EL (cell line): ENCODE data around the gene CCSER2.
"Not testable (repeated sequence)": the region's sequence is repeated elsewhere in the genome, so short reads cannot be mapped to it uniquely, and the experiment has no call there.

Experiments used
- DNase-seq: peaks from one replicate; pipeline ENCODE4 v3.0.0-alpha.2; 2016

The CCSER2 gene, protein sequence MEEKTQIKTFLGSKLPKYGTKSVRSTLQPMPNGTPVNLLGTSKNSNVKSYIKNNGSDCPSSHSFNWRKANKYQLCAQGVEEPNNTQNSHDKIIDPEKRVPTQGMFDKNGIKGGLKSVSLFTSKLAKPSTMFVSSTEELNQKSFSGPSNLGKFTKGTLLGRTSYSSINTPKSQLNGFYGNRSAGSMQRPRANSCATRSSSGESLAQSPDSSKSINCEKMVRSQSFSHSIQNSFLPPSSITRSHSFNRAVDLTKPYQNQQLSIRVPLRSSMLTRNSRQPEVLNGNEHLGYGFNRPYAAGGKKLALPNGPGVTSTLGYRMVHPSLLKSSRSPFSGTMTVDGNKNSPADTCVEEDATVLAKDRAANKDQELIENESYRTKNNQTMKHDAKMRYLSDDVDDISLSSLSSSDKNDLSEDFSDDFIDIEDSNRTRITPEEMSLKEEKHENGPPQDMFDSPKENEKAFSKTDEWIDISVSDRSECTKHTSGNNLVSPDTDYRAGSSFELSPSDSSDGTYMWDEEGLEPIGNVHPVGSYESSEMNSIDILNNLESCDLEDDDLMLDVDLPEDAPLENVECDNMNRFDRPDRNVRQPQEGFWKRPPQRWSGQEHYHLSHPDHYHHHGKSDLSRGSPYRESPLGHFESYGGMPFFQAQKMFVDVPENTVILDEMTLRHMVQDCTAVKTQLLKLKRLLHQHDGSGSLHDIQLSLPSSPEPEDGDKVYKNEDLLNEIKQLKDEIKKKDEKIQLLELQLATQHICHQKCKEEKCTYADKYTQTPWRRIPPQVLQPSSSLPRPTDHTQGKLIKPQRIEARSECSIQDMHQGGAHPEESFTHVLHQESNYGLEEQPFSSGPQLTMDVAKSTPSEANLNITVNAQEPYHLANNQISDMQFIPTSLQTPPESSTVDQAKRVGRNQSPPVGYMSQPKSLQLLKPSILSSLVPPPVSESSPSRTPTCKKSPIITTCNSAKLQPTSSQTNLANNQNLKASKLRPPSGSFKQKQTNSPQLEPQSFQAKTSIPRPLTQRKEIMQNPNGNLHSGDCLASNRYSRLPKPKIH

DNA sequence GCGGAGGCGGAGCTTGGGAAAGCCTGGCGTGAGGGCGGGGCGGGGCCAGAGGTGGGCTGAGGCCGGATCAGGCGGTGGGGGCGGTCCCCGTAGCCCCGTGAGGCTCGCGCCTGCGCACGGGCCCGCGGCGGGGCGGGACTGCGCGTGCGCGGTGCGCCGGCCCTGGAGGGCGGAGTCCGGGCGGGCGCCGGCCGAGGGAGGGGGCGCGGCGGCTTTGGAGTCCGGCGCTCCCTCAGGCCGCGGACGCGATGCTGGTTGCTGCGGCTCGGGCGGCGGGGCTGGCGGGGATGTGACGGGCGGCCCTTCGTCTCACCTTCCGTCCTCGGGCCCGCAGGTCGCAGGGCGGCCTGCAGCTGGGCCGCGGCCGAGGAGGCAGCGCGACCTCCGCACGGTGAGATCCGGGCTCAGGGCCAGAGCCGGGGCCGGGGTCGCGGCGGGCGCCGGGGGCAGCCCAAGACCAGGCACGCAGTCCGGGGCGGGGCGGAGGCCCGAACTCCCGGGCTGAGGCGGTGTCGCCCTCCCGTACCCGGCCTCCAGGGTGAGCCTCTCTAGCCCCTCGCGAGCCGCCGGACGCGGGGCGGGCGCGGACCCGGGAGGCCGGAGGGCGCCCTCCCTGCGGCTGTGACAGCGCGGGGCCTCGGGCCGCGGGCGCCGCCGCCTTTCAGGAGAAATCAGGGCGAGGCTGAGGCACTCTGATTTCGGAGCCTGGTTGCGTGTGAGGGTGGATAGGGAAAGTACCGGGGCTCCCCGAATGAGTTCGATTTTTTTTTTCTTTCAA is at the start of gene CCSER2:
TSS of gene CCSER2 (plus strand) at position 172 of the 778 bp plus-strand sequence. CDS start 42,464 bp downstream, outside the sequence.
- DNase-seq, result peak; percentile 95

DNA sequence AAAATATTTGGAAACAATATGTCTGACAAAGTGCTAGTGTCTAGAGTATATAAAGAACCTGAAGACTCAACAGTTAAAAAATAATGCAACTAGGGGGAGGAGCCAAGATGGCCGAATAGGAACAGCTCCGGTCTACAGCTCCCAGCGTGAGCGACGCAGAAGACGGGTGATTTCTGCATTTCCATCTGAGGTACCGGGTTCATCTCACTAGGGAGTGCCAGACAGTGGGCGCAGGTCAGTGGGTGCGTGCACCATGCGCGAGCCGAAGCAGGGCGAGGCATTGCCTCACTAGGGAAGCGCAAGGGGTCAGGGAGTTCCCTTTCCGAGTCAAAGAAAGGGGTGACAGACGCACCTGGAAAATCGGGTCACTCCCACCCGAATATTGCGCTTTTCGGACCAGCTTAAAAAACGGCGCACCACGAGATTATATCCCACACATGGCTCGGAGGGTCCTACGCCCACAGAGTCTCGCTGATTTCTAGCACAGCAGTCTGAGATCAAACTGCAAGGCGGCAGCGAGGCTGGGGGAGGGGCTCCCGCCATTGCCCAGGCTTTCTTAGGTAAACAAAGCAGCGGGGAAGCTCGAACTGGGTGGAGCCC is 48.4 kb upstream of the CCSER2 start:
- not testable (repeated sequence) for DNase-seq

DNA sequence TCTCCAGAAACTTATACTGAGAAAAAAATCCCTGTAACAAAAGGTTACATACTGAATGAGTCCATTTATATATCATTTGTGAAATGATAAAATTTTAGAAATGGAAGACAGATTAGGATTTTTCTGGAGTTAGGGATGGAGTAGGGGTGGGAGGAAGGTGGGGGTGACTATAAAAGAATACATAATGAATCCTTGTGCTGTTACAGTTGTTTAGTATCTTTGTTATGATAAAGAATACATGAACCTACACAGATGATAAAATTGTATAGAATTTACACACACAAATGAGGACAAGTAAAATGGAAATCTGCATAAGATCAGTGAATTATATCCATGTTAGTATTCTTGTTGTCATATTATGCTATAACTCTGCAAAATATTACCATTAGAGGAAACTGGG is 41.7 kb upstream of the CCSER2 start:
- DNase-seq, result no peak

DNA sequence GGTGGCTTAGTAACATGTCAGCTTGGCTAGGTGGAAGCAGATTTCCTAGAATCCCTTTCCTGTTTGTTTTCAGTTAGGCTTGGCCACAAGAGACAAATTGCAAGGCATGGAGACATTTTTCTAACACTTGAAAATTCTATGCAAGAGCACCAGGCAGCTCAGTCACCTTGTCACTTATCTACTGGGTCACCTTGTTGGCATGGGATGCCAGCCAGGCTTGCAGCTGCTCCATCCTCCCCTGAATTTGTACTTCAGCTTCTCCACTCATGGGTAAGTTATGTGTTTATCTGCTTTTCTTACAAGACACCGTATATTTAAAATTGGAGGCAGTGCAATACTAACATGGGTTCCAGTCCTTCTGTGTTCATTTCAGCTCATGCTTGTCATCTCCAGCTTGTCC is 40.2 kb upstream of the CCSER2 start:
- no peak for DNase-seq

DNA sequence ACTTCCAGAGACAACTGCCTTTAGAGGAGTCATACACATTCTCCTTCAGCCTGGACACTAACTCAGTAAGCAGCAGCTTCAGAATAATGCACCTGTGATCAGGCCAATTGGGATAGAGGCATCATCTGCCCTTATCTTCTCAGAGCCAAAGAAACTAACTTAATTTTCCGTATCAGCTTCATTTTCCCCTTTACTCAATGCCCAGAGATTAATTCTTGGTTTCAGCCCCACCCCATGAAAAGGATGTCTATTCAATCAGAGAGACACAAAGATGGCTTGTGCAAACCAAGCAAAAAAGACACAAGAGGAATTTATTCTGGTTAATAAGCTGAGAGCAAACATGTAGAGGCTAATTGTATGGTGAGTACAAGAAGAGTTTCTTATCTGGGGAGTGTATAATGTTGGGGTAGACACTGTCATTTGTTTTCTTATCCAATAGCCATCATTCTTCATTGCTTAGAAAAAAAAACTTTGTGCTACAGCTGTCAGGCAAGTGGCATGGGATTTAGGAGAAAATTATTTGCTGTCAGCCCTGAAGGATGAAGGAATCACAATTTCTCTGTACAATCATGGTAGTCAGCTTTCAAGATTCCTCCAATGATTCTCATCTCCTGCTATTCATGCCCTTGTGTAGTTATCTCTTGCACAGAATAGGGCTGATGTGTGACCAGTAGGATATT is 38.7 kb upstream of the CCSER2 start:
- DNase-seq, result no peak

DNA sequence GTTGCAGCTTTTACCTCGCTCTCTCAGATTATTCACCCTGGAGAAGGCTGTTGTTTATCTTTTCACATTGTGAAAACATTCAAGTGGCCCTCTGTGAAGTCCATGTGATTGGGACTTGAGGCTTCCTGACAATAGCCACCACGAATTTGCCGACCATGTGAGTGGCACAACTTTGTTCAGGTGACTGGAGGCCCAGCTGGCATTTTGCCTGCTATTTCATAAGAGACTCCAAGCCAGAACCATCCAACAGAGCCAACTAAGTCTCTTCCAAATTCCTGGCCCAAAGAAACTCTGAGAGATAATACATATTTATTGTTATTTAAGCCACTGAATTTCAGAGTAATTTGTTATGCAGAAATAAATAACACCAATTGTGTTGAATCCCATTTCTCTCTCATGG is 38.2 kb upstream of the CCSER2 start:
- no peak for DNase-seq

DNA sequence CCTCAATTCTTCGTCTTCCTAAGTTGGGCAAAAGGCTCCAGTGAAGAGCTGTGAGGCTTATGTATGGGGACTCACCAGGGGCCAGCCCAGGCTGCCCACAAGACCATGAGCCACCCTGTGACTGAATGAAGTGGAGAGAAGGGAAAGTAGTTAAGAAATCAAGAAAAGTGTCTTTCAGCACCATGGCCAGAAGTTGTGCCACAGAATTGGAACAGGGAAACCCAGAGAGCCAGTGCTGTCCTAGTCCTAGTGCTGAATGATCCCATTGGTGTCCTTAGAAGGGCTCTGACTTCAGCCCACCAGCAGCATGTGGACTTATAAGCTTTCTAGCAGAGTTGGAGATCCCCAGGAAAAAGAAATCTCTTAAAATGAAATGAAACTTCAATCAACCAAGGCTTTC is 37.0 kb upstream of the CCSER2 start:
- peak; percentile 37 for DNase-seq

DNA sequence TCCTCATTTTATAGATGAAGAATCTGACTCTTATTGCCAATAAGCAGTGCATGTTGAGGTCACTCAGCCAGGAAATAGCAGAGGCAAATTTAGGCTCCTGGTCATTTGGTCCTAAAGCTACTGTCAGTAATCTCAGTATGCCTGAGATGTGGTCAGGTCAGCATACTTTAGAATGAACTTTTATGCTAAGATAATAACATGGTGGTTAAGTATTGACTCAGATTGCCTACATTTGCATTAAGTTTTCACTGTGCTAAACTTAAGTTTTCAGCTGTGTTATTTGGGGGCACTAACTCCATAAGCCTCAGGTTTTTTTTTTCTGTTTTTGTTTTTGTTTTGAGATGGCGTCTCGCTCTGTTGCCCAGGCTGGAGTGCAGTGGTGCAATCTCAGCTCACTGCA is 35.9 kb upstream of the CCSER2 start:
- DNase-seq, result no peak

DNA sequence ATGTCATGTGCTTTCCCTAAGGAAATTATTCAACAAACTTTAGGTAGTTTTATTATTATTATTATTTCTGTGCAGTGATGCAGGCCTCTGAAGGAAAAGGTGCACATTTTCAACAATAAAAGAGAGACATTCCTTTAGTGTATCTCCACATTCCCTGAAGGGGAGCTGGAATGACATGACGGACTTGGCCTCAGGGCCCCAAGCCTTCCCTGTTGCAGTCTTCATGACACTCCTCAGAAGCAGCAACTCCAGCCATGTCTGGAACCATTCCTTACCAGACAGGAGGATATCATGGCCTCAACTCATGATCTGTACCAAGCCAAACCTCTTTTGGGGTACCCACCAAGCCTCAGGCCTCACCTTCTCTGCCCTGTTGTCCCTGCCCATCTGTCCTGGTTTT is 35.2 kb upstream of the CCSER2 start:
- no peak for DNase-seq

DNA sequence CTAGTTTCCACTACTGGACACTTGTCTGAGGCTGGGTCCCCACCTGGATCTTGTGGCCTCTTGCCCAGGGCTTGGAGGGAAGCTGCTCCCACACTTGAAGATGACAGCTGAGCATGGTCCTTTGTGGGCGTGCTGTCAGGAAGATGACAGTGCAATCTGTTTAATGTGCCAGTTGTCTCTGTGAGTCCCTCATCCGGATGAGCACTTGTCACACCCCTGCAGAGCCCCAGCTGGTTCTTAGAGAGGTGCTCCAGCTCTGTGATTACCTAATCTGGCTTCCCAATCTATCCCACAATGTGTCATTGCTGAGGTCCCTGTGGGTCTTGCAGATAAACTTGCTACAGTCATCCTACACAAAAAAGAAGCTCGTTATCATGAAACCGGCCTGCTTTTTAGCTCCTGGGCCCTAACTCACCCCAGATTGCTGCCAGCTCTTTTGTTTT is 34.8 kb upstream of the CCSER2 start:
- DNase-seq, result no peak

DNA sequence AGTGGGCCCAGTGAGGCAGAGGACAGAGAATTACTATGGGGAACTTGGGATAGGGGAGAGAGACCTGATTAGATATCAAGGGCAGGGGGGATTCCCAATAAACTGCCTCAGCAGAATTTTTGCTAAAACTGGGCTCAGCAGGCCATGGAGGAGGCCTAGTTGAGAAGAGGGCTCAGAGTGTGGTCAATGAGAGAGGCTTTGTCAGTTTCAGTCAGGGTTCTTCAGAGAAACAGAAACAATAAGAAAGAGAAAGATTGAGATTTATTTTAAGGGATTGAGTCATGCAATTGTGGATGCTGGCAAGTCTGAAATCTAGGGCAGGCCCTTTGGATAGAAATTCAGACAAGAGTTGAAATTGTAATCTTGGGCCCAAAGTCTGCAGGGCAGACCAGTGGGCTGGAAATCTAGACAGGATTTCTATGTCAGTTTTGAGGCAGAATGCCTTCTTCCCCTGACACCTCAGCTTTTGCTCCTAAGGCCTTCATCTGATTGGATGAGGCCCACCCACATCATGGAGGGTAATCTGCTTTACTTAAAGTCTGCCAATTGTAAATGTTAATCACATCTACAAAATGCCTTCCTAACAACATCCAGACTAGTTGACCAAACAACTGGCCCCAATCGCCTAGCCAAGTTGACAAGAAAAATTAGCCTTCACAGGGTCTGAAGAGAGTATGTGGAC is 33.5 kb upstream of the CCSER2 start:
- DNase-seq, result no peak

DNA sequence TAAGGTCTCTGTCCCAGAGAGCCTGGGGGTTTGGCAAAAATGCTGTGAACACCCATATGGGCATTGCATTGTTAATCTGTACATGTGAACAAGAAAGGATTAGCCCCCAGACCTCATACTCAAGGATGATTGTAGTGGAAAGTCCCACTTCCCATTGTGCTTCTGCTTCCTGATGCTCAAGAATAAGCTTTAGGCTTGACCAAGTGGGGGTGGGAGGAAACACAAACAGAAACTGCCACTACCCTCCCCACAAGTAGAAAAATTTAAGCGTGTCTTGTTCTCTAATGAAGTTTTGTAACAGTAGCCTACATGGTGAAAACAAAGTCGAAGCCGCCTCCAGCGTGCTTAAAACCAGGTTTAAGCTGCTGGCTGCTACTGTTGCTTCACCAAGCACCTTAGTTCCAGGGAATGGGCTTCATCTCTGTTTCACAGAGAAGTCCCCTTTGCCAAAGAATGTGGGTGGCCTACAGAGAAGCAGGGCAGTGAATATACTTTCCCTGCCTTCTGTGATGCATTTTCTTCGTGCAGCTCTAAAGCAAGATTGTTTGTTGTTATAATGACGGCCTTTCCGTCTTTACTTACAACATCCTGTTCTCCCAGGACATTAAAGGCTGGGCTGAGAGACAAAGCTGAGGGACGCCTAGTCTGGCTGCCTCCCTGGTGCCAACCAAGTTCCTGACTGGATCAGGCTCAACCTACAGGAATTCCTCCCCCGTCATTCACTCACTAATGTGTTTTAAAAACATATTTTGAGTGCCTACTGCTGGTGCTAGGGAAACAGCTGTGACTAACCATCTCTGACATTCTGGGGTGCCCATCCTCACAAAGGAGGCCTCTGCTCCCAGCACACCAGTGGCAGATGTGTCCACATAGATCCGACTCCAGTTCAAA is 32.1 kb upstream of the CCSER2 start:
- peak; percentile 72 for DNase-seq

DNA sequence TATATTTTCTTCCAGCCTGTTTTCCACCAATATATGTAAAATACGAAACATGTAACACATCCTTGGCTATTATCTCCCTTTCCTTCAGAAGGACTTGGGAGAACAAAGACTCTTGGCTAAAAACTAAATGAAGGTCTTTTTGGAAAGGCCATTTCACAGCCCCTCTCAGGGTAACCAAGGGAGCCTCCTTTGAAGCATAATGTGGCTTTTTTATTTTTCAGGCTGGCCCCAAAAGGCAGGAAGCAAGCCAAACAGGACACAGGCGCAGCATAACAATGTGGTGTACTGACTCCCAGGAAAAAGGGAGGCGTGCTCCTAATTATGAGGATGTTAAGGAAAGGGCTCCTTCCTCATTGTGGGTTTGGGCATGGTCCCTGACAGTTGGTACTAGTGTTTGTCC is 30.3 kb upstream of the CCSER2 start:
- DNase-seq, result no peak

DNA sequence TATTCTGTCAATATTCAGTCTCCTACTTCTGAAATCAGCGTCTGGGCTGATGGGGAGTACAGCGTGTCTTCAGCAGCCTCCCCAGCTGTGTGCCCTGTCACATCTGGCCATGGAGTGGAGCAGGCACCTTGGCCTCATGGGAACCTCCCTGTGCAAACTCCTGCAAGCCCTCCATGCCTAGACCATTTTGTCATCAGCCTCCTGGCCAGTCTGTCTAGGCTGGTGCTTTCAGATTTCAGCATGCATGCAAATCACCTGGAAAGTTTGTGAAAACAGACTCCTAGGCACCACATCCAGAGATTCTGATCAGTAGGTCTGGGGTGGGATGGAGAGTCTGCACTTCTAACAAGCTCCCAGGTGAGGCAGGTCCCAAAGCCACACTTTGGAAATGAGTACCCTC is 26.2 kb upstream of the CCSER2 start:
- DNase-seq, result no peak

DNA sequence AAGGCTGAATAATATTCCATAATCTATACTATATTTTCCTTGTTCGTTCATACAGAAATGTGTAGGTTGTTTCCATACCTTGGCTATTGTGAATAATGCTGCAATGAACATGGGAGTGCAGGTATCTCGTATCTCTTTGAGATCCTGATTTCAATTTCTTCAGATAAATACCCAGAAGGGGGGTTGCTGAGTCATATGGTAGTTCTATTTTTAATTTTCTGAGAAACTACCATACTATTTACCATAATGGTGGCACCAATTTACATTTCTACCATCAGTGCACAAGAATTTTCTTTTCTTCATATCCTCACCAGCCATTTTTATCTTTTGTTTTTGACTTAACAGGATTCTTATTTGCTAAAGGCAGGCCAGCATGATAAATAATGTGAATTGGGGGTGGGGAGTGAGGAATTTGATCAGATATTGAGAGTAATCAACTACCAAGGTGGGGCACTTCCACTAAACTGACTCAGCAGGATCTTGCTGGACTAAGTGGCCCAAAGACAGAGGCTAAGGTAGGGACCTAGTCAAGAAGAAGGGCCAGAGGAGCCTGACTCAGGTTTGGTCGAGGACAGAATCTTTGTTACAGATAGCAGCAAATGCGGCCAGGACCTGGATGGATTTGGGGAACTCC is 21.5 kb upstream of the CCSER2 start:
- DNase-seq, result no peak

DNA sequence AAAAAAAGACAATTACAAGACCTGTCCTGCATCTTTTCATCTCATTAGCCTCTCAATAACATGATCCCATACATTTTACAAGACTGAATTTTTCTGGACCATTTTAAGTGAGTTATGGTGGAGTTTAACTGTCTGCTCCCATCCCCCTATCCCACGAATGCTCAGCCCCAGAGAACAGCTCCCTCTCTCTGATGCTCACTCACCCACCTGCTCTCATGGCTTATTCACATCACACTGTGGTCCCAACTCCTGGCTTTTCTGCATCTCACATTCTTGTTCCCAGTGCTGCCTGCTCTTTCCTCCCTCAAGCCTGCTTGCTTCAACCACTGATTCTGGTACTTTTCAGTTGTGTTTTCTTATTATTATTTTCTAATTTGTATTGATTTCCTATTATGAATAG is 20.4 kb upstream of the CCSER2 start:
- no peak for DNase-seq

DNA sequence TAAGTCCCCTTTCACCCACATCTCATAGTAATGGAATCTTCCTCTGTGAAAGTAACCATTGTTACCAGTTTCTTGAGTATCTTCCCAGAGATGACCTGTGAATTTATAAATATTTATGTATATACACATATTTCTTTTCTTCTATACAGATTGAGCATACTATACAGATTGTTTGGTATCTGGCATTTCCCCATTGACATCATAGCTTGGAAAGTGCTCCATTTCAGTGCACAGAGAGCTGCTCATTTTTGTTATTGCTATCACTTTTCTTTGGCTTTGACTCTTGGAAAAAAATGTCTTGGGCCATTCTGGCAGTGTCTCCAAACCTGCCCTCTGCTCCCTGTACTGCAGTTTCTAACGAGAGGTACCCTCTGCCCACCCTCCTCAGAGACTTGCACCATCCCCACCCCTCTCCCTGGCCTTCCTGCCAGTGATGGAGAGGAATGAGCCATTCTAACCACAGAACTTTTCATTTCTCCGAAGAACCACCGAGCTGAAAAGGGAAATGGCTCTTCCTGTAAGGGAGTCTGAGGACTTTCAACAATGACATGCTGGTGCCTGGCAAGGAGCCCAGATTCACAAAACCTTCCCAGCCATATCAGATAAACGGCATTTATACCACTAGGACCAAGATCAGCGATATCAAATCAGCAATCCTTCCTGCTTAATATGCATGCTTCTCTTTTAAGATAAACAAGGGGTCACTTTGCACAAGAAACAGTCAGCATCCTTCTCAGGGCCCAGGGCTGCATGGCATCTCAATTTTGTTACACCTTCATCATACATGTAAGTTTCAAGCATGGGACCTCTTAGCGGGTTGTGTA is 19.7 kb upstream of the CCSER2 start:
- peak; percentile 63 for DNase-seq

DNA sequence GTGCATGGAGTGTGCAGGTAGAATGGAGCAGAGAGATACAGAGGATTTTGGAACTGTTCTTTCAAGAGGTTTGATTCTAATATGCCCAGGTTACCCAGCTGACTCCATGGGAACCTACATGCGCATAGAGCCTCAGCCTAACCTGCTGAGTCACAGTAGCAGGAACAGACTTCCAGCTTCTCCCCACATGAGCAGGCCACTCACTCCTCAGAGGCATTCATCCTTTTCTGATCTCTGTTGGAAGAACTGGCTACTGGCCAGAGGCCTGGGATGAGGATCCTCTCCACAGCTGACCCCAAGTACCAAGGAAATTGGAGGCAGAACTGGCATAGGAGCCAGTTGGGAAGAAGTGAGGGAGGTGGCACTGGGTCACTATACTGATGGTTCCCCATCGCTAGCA is 17.9 kb upstream of the CCSER2 start:
- peak; percentile 22 for DNase-seq

DNA sequence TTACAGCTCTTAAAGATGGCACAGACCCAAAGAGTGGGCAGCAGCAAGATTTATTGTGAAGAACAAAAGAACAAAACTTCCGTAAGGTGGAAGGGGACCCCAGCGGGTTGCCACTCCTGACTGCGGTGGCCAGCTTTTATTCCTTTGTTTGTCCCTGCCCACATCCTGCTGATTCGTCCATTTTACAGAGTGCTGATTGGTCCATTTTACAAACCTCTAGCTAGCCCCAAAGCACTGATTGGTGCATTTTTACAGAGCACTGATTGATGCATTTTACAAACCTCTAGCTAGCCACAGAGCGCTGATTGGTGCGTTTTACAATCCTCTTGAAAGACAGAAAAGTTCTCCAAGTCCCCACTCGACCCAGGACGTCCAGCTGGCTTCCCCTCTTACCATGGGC is 16.8 kb upstream of the CCSER2 start:
- no peak for DNase-seq
